HCT116 (cell line): ENCODE data around the gene NCOA6. TPM values are rescaled to one million over a fixed set of nuclear protein-coding genes. Genes with fewer than 3 reads are reported as not detected.

Experiments
- ATAC-seq: fragments of 200-7000 bp; cut with Tn5 transposase; 2 replicates; pipeline ENCODE4 v1.9.1; 2020; ENCODE audit warnings: mild to moderate bottlenecking, moderate library complexity
- BruUV-seq: library from RNA; stranded (reverse); fragments of 400-500 nt; replicated peaks from 2 replicates; lab custom pipeline; 2021; lab: Mats Ljungman, UMichigan
- CTCF ChIA-PET: fragments of 300-600 bp; sonication (Branson Sonifier 250); formaldehyde crosslinking; loops from one replicate; lab custom pipeline; 2021; ENCODE audit warnings: antibody characterized with exemption; lab: Charles Lee
- POLR2A ChIA-PET: fragments of 300-600, 350-600 bp; sonication (Branson Sonifier 250); formaldehyde crosslinking; loops from one replicate; lab custom pipeline; 2021; ENCODE audit warnings: antibody characterized with exemption; lab: Charles Lee
- RAD21 ChIA-PET, 2 experiments: fragments of 300-600 bp; sonication (Branson Sonifier 250); formaldehyde crosslinking; loops; one replicate each; lab custom pipeline; 2023; ENCODE audit warnings: low total read pairs in 2 of 2; ENCODE audit not compliant: uncharacterized antibody in 2 of 2, unreplicated experiment in 2 of 2, low non-redundant PET in 1 of 2; lab: Charles Lee
- DNase-seq: peaks from one replicate; pipeline ENCODE4 v3.0.0-alpha.2; 2010; ENCODE audit warnings: low read depth, low spot score
- H2AFZ ChIP-seq: fragments of 200-600 bp; shearing (Covaris generic), sonication (generic); 2 replicates; pipeline ENCODE4 v1.6.1; 2017; ENCODE audit warnings: low read depth, mixed run types, mixed read lengths, antibody characterized with exemption, low read length; ENCODE audit not compliant: poor library complexity, severe bottlenecking
- H3K27ac ChIP-seq: 2 replicates; pipeline ENCODE4 v1.5.1; 2012; ENCODE audit warnings: low read depth, low read length
- H3K27me3 ChIP-seq: fragments of 200-600 bp; sonication (generic); 2 replicates; pipeline ENCODE4 v1.6.1; 2016; ENCODE audit warnings: mixed run types, low read length, mixed read lengths; ENCODE audit not compliant: insufficient read depth
- H3K36me3 ChIP-seq, 2 experiments: fragments of 200-500 bp in 1 of 2; fragments of 200-600 bp in 1 of 2; sonication (Bioruptor generic) in 1 of 2; sonication (generic) in 1 of 2; 2 replicates each; pipeline versions ENCODE4 v1.5.1 to v1.6.1; 2014 to 2016; ENCODE audit warnings: low read length in 2 of 2, inconsistent platforms in 1 of 2, mixed read lengths in 1 of 2, mixed run types in 1 of 2; ENCODE audit not compliant: insufficient read depth in 2 of 2, control insufficient read depth in 1 of 2
- H3K4me1 ChIP-seq, 2 experiments: fragments of 200-600 bp in 1 of 2; sonication (generic) in 1 of 2; 2 replicates each; pipeline versions ENCODE4 v1.5.1 to v1.6.1; 2012 to 2017; ENCODE audit warnings: low read length in 2 of 2, inconsistent platforms in 1 of 2, mild to moderate bottlenecking in 1 of 2, mixed read lengths in 1 of 2, mixed run types in 1 of 2, moderate library complexity in 1 of 2; ENCODE audit not compliant: insufficient read depth in 2 of 2, control insufficient read depth in 1 of 2
- H3K4me2 ChIP-seq: fragments of 200-600 bp; sonication (generic); 2 replicates; pipeline ENCODE4 v1.6.1; 2017; ENCODE audit warnings: mixed run types, low read length, mixed read lengths
- H3K4me3 ChIP-seq, 2 experiments: fragments of 200-600 bp in 1 of 2; sonication (generic) in 1 of 2; replicated peaks in 1 of 2; 2 replicates each; pipeline ENCODE4 v1.5.1; 2011 to 2016; ENCODE audit warnings: low read length in 2 of 2, control low read depth in 1 of 2, low read depth in 1 of 2, mild to moderate bottlenecking in 1 of 2, mixed read lengths in 1 of 2, mixed run types in 1 of 2
- H3K79me2 ChIP-seq: fragments of 200-600 bp; sonication (generic); 2 replicates; pipeline ENCODE4 v1.6.1; 2017; ENCODE audit warnings: mild to moderate bottlenecking, mixed run types, low read length, moderate library complexity, mixed read lengths; ENCODE audit not compliant: insufficient read depth
- H3K9ac ChIP-seq: fragments of 200-600 bp; sonication (generic); 2 replicates; pipeline ENCODE4 v1.6.1; 2016; ENCODE audit warnings: low read length, mixed read lengths
- H3K9me2 ChIP-seq: fragments of 200-600 bp; sonication (generic), shearing (Covaris generic); 2 replicates; pipeline ENCODE4 v1.6.1; 2017; ENCODE audit warnings: mixed run types, mild to moderate bottlenecking, moderate library complexity; ENCODE audit not compliant: insufficient read depth
- H3K9me3 ChIP-seq, 2 experiments: fragments of 200-500 bp in 1 of 2; fragments of 200-600 bp in 1 of 2; sonication (Bioruptor generic) in 1 of 2; sonication (generic) in 1 of 2; 2 replicates each; pipeline ENCODE4 v1.6.1; 2014 to 2017; ENCODE audit warnings: low read length in 2 of 2, mixed read lengths in 2 of 2, inconsistent platforms in 1 of 2, low read depth in 1 of 2, mild to moderate bottlenecking in 1 of 2, mixed run types in 1 of 2, moderate library complexity in 1 of 2; ENCODE audit not compliant: control insufficient read depth in 1 of 2, insufficient read depth in 1 of 2
- H4K20me1 ChIP-seq: fragments of 200-600 bp; sonication (generic), shearing (Covaris generic); 2 replicates; pipeline ENCODE4 v1.6.1; 2017; ENCODE audit warnings: mixed run types, mild to moderate bottlenecking, moderate library complexity; ENCODE audit not compliant: insufficient read depth
- CBX3 ChIP-seq: IDR thresholded peaks from 2 replicates; pipeline ENCODE4 v1.6.1; 2012; ENCODE audit warnings: low read depth
- CTCF ChIP-seq, 3 experiments: fragments of 200-600 bp in 1 of 3; sonication (generic) in 1 of 3; IDR thresholded peaks in 2 of 3; conservative IDR thresholded peaks in 1 of 3; 2 replicates each; pipeline ENCODE4 v1.5.1; 2012 to 2017; ENCODE audit warnings: low read depth in 2 of 3, low read length in 2 of 3, antibody characterized with exemption in 1 of 3, borderline replicate concordance in 1 of 3, control low read depth in 1 of 3, mild to moderate bottlenecking in 1 of 3, mixed read lengths in 1 of 3, mixed run types in 1 of 3, moderate library complexity in 1 of 3; ENCODE audit not compliant: insufficient read depth in 1 of 3
- MAX ChIP-seq: IDR thresholded peaks from 2 replicates; pipeline ENCODE4 v1.6.1; 2012
- RAD21 ChIP-seq: IDR thresholded peaks from 2 replicates; pipeline ENCODE4 v1.6.1; 2012; ENCODE audit warnings: low read depth, mild to moderate bottlenecking
- REST ChIP-seq: IDR thresholded peaks from 2 replicates; pipeline ENCODE4 v1.6.1; 2012; ENCODE audit warnings: low read depth
- SIN3A ChIP-seq: IDR thresholded peaks from 2 replicates; pipeline ENCODE4 v1.6.1; 2012; ENCODE audit warnings: low read depth
- SP1 ChIP-seq: IDR thresholded peaks from 2 replicates; pipeline ENCODE4 v1.6.1; 2012; ENCODE audit warnings: low read depth
- TCF7L2 ChIP-seq: IDR thresholded peaks from 2 replicates; pipeline ENCODE4 v1.7.0; 2011; ENCODE audit warnings: borderline replicate concordance, inconsistent platforms; ENCODE audit not compliant: insufficient read depth, insufficient read length; ENCODE audit errors: extremely low read depth
- ZFX ChIP-seq: fragments of 450-650 bp; IDR thresholded peaks from 2 replicates; pipeline ENCODE4 v1.6.1; 2017
- intact Hi-C: fragments of 100-400 bp; cut with micrococcal nuclease; formaldehyde crosslinking; loops from 2 replicates; pipeline ENCODE4 v1.10.0; 2022
- total RNA-seq: library from RNA; stranded (reverse); gene quantifications from one replicate; pipeline ENCODE4 v1.2.1, GENCODE V29; 2021; ENCODE audit not compliant: unreplicated experiment

The NCOA6 gene
- total RNA-seq, 1 experiment from 2014 or later, result 24.8 TPM

- no peak for TF ChIP-seq REST
- no peak for TF ChIP-seq TCF7L2
- peak; percentile 89 for TF ChIP-seq ZFX
- TF ChIP-seq MAX, result peak; percentile 70
- TF ChIP-seq SIN3A, result peak; percentile 47; the same call in 1 of the 2 replicates
- TF ChIP-seq CBX3, result peak; percentile 53; the same call in 1 of the 2 replicates
Observed at GRCh38 chr20:34825530-34826362, at the start of gene NCOA6 (continued).

- H3K9me3 ChIP-seq, result no peaks in the 10 kb centered on the region
- 0 out of 2 replicates have a peak overlapping the region, but pooled peaks have one; percentile 7 for H3K4me2 ChIP-seq
- no peaks in the 10 kb centered on the region; the same call in 1 of the 2 replicates for H3K79me2 ChIP-seq
- CTCF ChIA-PET, result interaction anchor here (0.8 to 3.4 kb wide), 18 partner anchors 17 to 403 kb away, joined by 3 to 26 read pairs (median 3); partner anchors contain the start of genes EDEM2, GSS, MYH7B and TRPC4AP
- no peaks in the 10 kb centered on the region for H3K36me3 ChIP-seq
- peak; percentile 98 for TF ChIP-seq RAD21
- no peak for TF ChIP-seq SP1
- TF ChIP-seq CTCF (IDR thresholded peaks at IDR 0.05 in 2 of 3, conservative IDR thresholded peaks at IDR 0.05 in 1 of 3; ENCODE audit: borderline replicate concordance in 1 of 3, insufficient read depth in 1 of 3, low read depth in 2 of 3, low read length in 2 of 3), result peak; percentile 89 to 95 (median 92)
- TF ChIP-seq REST, result no peak
- H3K4me3 ChIP-seq, result no peak overlapping the region
- ATAC-seq, result peak; percentile 41
- intact Hi-C loops, result loop anchor here (1.0 to 10.0 kb wide), 3 partner anchors 86 to 391 kb away; no protein-coding TSS in a partner anchor
- no TSS peak for BruUV-seq
- H3K4me1 ChIP-seq, result peaks cover 23 to 46% of the 10 kb centered on the region in 2 experiments
- POLR2A ChIA-PET, result interaction anchor here (0.8 to 0.9 kb wide), 2 partner anchors 79 to 125 kb away, joined by 3 read pairs; no protein-coding TSS in a partner anchor
- H3K9me2 ChIP-seq, result no peaks in the 10 kb centered on the region
- DNase-seq, result peak; percentile 79
- H2AFZ ChIP-seq, result peak overlapping the region; percentile 28
- H3K27ac ChIP-seq, result no peak overlapping the region; the same call in 1 of the 2 replicates
- no peaks in the 10 kb centered on the region for H4K20me1 ChIP-seq
- H3K27me3 ChIP-seq, result no peaks in the 10 kb centered on the region
- RAD21 ChIA-PET, result interaction anchor here (0.6 to 1.5 kb wide), 7 partner anchors 17 to 128 kb away, joined by 3 to 11 read pairs (median 5); partner anchors contain the start of genes GSS (in 2 of the 2) and MYH7B (in 2 of the 2)
- H3K9ac ChIP-seq, result no peak overlapping the region
Observed at GRCh38 chr20:34874094-34874654, 48.7 kb upstream of the NCOA6 start.
